IMR-90 (cell line): Measurements from ENCODE around the gene HECTD1. TPM values are rescaled to one million over a fixed set of nuclear protein-coding genes. Genes with fewer than 3 reads are reported as not detected.

Experiments used
- ATAC-seq: fragments of 200-7000 bp; cut with Tn5 transposase; 2 replicates; pipeline ENCODE4 v1.9.1; 2020; ENCODE audit warnings: low read depth, mild to moderate bottlenecking, moderate library complexity
- BruUV-seq: library from RNA; stranded (reverse); fragments of 400-500 nt; replicated peaks from 2 replicates; lab custom pipeline; 2021; lab: Mats Ljungman, UMichigan
- CTCF ChIA-PET: fragments of 300-600 bp; formaldehyde crosslinking; extraction: SDS; loops from one replicate; lab custom pipeline; 2021; ENCODE audit warnings: antibody characterized with exemption; lab: Yijun Ruan, JAX
- POLR2A ChIA-PET: fragments of 300-600 bp; sonication (Branson Sonifier 250); formaldehyde crosslinking; loops from one replicate; lab custom pipeline; 2022; ENCODE audit warnings: antibody characterized with exemption; ENCODE audit not compliant: unreplicated experiment; lab: Charles Lee
- DNase-seq: peaks from one replicate; pipeline ENCODE4 v3.0.0; 2013
- H2AFZ ChIP-seq: replicated peaks from 2 replicates; pipeline ENCODE3; 2013; ENCODE audit warnings: low read length, mild to moderate bottlenecking; ENCODE audit not compliant: poor library complexity
- H2AK5ac ChIP-seq: 2 replicates; pipeline ENCODE4 v1.6.1; 2013; ENCODE audit warnings: low read depth, low read length, inconsistent platforms
- H2AK9ac ChIP-seq: replicated peaks from 2 replicates; pipeline ENCODE3; 2013; ENCODE audit warnings: mild to moderate bottlenecking, low read depth, low read length, moderate library complexity; ENCODE audit not compliant: poor library complexity
- H2BK120ac ChIP-seq: 2 replicates; pipeline ENCODE4 v1.6.1; 2013; ENCODE audit warnings: low read depth, low read length, inconsistent platforms
- H2BK15ac ChIP-seq: 3 replicates; pipeline ENCODE4 v1.6.1; 2013; ENCODE audit warnings: low read depth, low read length, inconsistent platforms
- H2BK20ac ChIP-seq: 2 replicates; pipeline ENCODE4 v1.6.1; 2013; ENCODE audit warnings: low read depth, mild to moderate bottlenecking, inconsistent platforms, low read length, moderate library complexity
- H2BK5ac ChIP-seq: 2 replicates; pipeline ENCODE4 v1.6.1; 2013; ENCODE audit warnings: mild to moderate bottlenecking, low read depth, low read length, inconsistent platforms; ENCODE audit not compliant: poor library complexity, severe bottlenecking
- H3K14ac ChIP-seq: replicated peaks from 2 replicates; pipeline ENCODE4 v1.6.1; 2013; ENCODE audit warnings: low read depth, low read length, inconsistent platforms
- H3K18ac ChIP-seq: 2 replicates; pipeline ENCODE4 v1.6.1; 2013; ENCODE audit warnings: low read depth, low read length, control low read depth
- H3K23ac ChIP-seq: 2 replicates; pipeline ENCODE4 v1.6.1; 2013; ENCODE audit warnings: low read depth, low read length, inconsistent platforms
- H3K27ac ChIP-seq: 2 replicates; pipeline ENCODE4 v1.5.1; 2013; ENCODE audit warnings: mild to moderate bottlenecking, control low read depth, low read length; ENCODE audit not compliant: insufficient read depth
- H3K27me3 ChIP-seq: 2 replicates; pipeline ENCODE4 v1.6.1; 2013; ENCODE audit warnings: low read length; ENCODE audit not compliant: control insufficient read depth, insufficient read depth
- H3K36me3 ChIP-seq: 2 replicates; pipeline ENCODE4 v1.6.1; 2013; ENCODE audit warnings: low read length, mixed read lengths; ENCODE audit not compliant: control insufficient read depth, insufficient read depth
- H3K4ac ChIP-seq: 2 replicates; pipeline ENCODE4 v1.6.1; 2013; ENCODE audit warnings: low read depth, low read length, inconsistent platforms
- H3K4me1 ChIP-seq: 2 replicates; pipeline ENCODE4 v1.6.1; 2013; ENCODE audit warnings: low read length, mixed read lengths; ENCODE audit not compliant: control insufficient read depth, insufficient read depth
- H3K4me2 ChIP-seq: 2 replicates; pipeline ENCODE4 v1.6.1; 2013; ENCODE audit warnings: low read depth, mild to moderate bottlenecking, control low read depth, low read length, moderate library complexity
- H3K4me3 ChIP-seq: 2 replicates; pipeline ENCODE4 v1.5.1; 2013; ENCODE audit warnings: low read depth, mild to moderate bottlenecking, control low read depth, low read length, moderate library complexity; ENCODE audit not compliant: insufficient read depth
- H3K56ac ChIP-seq: 2 replicates; pipeline ENCODE4 v1.6.1; 2013; ENCODE audit warnings: low read length, inconsistent platforms; ENCODE audit not compliant: insufficient read depth; ENCODE audit errors: extremely low read depth
- H3K79me1 ChIP-seq, 2 experiments: 2 replicates each; pipeline ENCODE4 v1.6.1; 2013; ENCODE audit warnings: low read length in 2 of 2, inconsistent platforms in 1 of 2, low read depth in 1 of 2
- H3K9ac ChIP-seq: 2 replicates; pipeline ENCODE4 v1.6.1; 2013; ENCODE audit warnings: low read depth, low read length, control low read depth
- H3K9me1 ChIP-seq: 2 replicates; pipeline ENCODE4 v1.6.1; 2013; ENCODE audit warnings: low read length, inconsistent platforms; ENCODE audit not compliant: insufficient read depth
- H3K9me3 ChIP-seq: 2 replicates; pipeline ENCODE4 v1.6.1; 2013; ENCODE audit warnings: low read length; ENCODE audit not compliant: control insufficient read depth, insufficient read depth
- H4K20me1 ChIP-seq: 2 replicates; pipeline ENCODE4 v1.6.1; 2013; ENCODE audit warnings: low read length, inconsistent platforms; ENCODE audit not compliant: insufficient read depth
- H4K5ac ChIP-seq: 2 replicates; pipeline ENCODE4 v1.6.1; 2013; ENCODE audit warnings: mild to moderate bottlenecking, low read depth, low read length, control low read depth
- H4K8ac ChIP-seq, 2 experiments: 2 replicates each; pipeline ENCODE4 v1.6.1; 2013; ENCODE audit warnings: low read depth in 2 of 2, low read length in 2 of 2, control low read depth in 1 of 2, inconsistent platforms in 1 of 2
- H4K91ac ChIP-seq: 2 replicates; pipeline ENCODE4 v1.6.1; 2013; ENCODE audit warnings: low read depth, low read length, inconsistent platforms; ENCODE audit not compliant: insufficient read depth
- BHLHE40 ChIP-seq: fragments of 150-350 bp; IDR thresholded peaks from 2 replicates; pipeline ENCODE4 v1.6.1; 2016; ENCODE audit warnings: mild to moderate bottlenecking, low read depth, low read length
- CEBPB ChIP-seq: IDR thresholded peaks from 2 replicates; pipeline ENCODE4 v1.6.1; 2012; ENCODE audit warnings: low read depth, low read length, improper control_type of control experiment
- CHD1 ChIP-seq: IDR thresholded peaks from 2 replicates; pipeline ENCODE4 v1.6.1; 2012; ENCODE audit warnings: low read depth, low read length, improper control_type of control experiment
- FOS ChIP-seq: fragments of 150-350 bp; IDR thresholded peaks from 2 replicates; pipeline ENCODE4 v1.6.1; 2016; ENCODE audit warnings: low read depth, low read length
- MAFK ChIP-seq: IDR thresholded peaks from 2 replicates; pipeline ENCODE4 v1.6.1; 2012; ENCODE audit warnings: low read depth, low read length, improper control_type of control experiment
- MAZ ChIP-seq: IDR thresholded peaks from 2 replicates; pipeline ENCODE4 v1.6.1; 2012; ENCODE audit warnings: low read depth, mild to moderate bottlenecking, low read length, improper control_type of control experiment, moderate library complexity, borderline replicate concordance
- MXI1 ChIP-seq: IDR thresholded peaks from 2 replicates; pipeline ENCODE4 v1.6.1; 2012; ENCODE audit warnings: low read depth, mild to moderate bottlenecking, low read length, moderate library complexity, borderline replicate concordance
- NFE2L2 ChIP-seq: fragments of 150-350 bp; IDR thresholded peaks from 2 replicates; pipeline ENCODE4 v1.6.1; 2016; ENCODE audit warnings: low read depth, mild to moderate bottlenecking, low read length
- POLR2A ChIP-seq: IDR thresholded peaks from 2 replicates; pipeline ENCODE4 v1.6.1; 2012; ENCODE audit warnings: mild to moderate bottlenecking, low read depth, low read length
- RAD21 ChIP-seq: IDR thresholded peaks from 2 replicates; pipeline ENCODE4 v1.6.1; 2012; ENCODE audit warnings: low read length, improper control_type of control experiment
- RCOR1 ChIP-seq: IDR thresholded peaks from 2 replicates; pipeline ENCODE4 v1.6.1; 2012; ENCODE audit warnings: mild to moderate bottlenecking, low read length, improper control_type of control experiment; ENCODE audit not compliant: insufficient replicate concordance
- RFX5 ChIP-seq: IDR thresholded peaks from 2 replicates; pipeline ENCODE4 v1.8.0; 2012; ENCODE audit warnings: low read depth, mild to moderate bottlenecking, low read length, moderate library complexity
- SMC3 ChIP-seq: fragments of 150-350 bp; IDR thresholded peaks from 2 replicates; pipeline ENCODE4 v1.6.1; 2016; ENCODE audit warnings: low read depth, mild to moderate bottlenecking, antibody characterized with exemption, low read length, moderate library complexity
- WGBS, 2 experiments: methylation state at CpG; one replicate each; pipeline versions ENCODE4 v1.1.5 to v1.1.7; 2013; ENCODE audit warnings: missing lambda C conversion rate in 2 of 2; ENCODE audit not compliant: insufficient read length in 1 of 2; ENCODE audit errors: extremely low coverage in 2 of 2; 5-methylcytosine and 5-hydroxymethylcytosine counted together
- dilution Hi-C: fragments of 300-500 bp; cut with HindIII; formaldehyde crosslinking; loops from one replicate; pipeline ENCODE4 v1.14.3; 2018; ENCODE audit warnings: low sequenced_read_pairs; ENCODE audit not compliant: unreplicated experiment
- in situ Hi-C: fragments of 300-500 bp; cut with MboI; formaldehyde crosslinking; loops from 3 replicates; pipeline ENCODE4 v1.14.3; 2019; ENCODE audit warnings: low sequenced_read_pairs, inconsistent platforms, mixed read lengths
- intact Hi-C: fragments of 100-400 bp; cut with micrococcal nuclease; formaldehyde crosslinking; loops from 2 replicates; pipeline ENCODE4 v1.10.0; 2022
- polyA plus RNA-seq, 3 experiments: library from polyadenylated mRNA; depleted of rRNA; stranded (reverse); fragments of >200 nt; gene quantifications; 2 replicates each; pipeline ENCODE4 v1.2.3, GENCODE V29; 2012; ENCODE audit warnings: low replicate concordance in 1 of 3
- total RNA-seq: library from RNA; depleted of rRNA; stranded (reverse); fragments of >200 nt; gene quantifications from 2 replicates; pipeline ENCODE4 v1.2.3, GENCODE V29; 2012
- TF ChIP-seq, protein P1 (sequence below): fragments of 150-350 bp; IDR thresholded peaks from 2 replicates; pipeline ENCODE4 v1.6.1; 2017; ENCODE audit warnings: mild to moderate bottlenecking, antibody characterized with exemption, low read length, low read depth
- TF ChIP-seq, protein P2 (sequence below): conservative IDR thresholded peaks from 2 replicates; pipeline ENCODE4 v1.5.1; 2012; ENCODE audit warnings: mild to moderate bottlenecking, low read depth, low read length, improper control_type of control experiment
- TF ChIP-seq, protein P3 (sequence below): fragments of 150-350 bp; IDR thresholded peaks from 2 replicates; pipeline ENCODE4 v1.6.1; 2016; ENCODE audit warnings: low read depth, mild to moderate bottlenecking, low read length, moderate library complexity, borderline replicate concordance

HECTD1 gene
- total and polyA plus RNA-seq, 2 of the 4 experiments (the other 2 are of a cell fraction): 48.5 to 228 TPM

GRCh38 chr14:31078766-31079165, 128.8 kb downstream of the HECTD1 start:
- Histone ChIP-seq H3K9ac (no peak overlapping the region), H3K9me1 (peaks cover 3% of the 10 kb centered on the region), H3K27me3 (no peaks in the 10 kb centered on the region), H3K14ac (peak overlapping the region; percentile 13; the same call in 1 of the 2 replicates), H3K9me3 (no peaks in the 10 kb centered on the region), H3K4me2 (no peak overlapping the region), H2AFZ (no peak overlapping the region), H3K36me3 (peaks cover 2% of the 10 kb centered on the region; the same call in 1 of the 2 replicates), H2BK5ac (no peak overlapping the region), H2BK120ac (no peak overlapping the region), H3K56ac (no peak overlapping the region), H2BK15ac (no peak overlapping the region), H3K27ac (no peak overlapping the region), H3K4me1 (no peaks in the 10 kb centered on the region), H3K79me1 (peaks cover 0 to 3% of the 10 kb centered on the region in 2 experiments; a peak in 2 of 4 replicates), H3K4me3 (no peak overlapping the region), H3K18ac (no peak overlapping the region), H4K8ac (no peak overlapping the region), H2AK9ac (no peak overlapping the region), H3K4ac (no peak overlapping the region), H2BK20ac (no peak overlapping the region), H3K23ac (no peak overlapping the region), H4K91ac (no peak overlapping the region), H2AK5ac (no peak overlapping the region), H4K20me1 (no peaks in the 10 kb centered on the region), H4K5ac (no peak overlapping the region)
- in situ Hi-C loops (no loop called here), intact Hi-C loops (no loop called here), dilution Hi-C loops (no loop called here)
- no CpG with 5 or more reads among the region's 2 CpGs for WGBS, 2 experiments
- ChIA-PET POLR2A (no interaction called here), CTCF (no interaction called here)
- TF ChIP-seq, protein P1, sequence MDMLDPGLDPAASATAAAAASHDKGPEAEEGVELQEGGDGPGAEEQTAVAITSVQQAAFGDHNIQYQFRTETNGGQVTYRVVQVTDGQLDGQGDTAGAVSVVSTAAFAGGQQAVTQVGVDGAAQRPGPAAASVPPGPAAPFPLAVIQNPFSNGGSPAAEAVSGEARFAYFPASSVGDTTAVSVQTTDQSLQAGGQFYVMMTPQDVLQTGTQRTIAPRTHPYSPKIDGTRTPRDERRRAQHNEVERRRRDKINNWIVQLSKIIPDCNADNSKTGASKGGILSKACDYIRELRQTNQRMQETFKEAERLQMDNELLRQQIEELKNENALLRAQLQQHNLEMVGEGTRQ: no peak
- TF ChIP-seq POLR2A: no peak
- TF ChIP-seq, protein P2, sequence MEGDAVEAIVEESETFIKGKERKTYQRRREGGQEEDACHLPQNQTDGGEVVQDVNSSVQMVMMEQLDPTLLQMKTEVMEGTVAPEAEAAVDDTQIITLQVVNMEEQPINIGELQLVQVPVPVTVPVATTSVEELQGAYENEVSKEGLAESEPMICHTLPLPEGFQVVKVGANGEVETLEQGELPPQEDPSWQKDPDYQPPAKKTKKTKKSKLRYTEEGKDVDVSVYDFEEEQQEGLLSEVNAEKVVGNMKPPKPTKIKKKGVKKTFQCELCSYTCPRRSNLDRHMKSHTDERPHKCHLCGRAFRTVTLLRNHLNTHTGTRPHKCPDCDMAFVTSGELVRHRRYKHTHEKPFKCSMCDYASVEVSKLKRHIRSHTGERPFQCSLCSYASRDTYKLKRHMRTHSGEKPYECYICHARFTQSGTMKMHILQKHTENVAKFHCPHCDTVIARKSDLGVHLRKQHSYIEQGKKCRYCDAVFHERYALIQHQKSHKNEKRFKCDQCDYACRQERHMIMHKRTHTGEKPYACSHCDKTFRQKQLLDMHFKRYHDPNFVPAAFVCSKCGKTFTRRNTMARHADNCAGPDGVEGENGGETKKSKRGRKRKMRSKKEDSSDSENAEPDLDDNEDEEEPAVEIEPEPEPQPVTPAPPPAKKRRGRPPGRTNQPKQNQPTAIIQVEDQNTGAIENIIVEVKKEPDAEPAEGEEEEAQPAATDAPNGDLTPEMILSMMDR: no peak
- no peak for TF ChIP-seq MXI1
- no peak for TF ChIP-seq CEBPB
- TF ChIP-seq RAD21: no peak
- TF ChIP-seq MAFK: no peak
- TF ChIP-seq BHLHE40: no peak
- TF ChIP-seq NFE2L2: no peak
- TF ChIP-seq MAZ: no peak
- no peak for TF ChIP-seq CHD1
- TF ChIP-seq RCOR1: no peak
- no peak for TF ChIP-seq RFX5
- TF ChIP-seq, protein P3, sequence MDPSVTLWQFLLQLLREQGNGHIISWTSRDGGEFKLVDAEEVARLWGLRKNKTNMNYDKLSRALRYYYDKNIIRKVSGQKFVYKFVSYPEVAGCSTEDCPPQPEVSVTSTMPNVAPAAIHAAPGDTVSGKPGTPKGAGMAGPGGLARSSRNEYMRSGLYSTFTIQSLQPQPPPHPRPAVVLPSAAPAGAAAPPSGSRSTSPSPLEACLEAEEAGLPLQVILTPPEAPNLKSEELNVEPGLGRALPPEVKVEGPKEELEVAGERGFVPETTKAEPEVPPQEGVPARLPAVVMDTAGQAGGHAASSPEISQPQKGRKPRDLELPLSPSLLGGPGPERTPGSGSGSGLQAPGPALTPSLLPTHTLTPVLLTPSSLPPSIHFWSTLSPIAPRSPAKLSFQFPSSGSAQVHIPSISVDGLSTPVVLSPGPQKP: no peak
- no peak for TF ChIP-seq SMC3
- TF ChIP-seq FOS: no peak
- BruUV-seq: no TSS peak
- ATAC-seq (no peak), DNase-seq (no peak)
